ENCODE data around the gene IFITM5. TPM values are rescaled to one million over a fixed set of nuclear protein-coding genes. Genes with fewer than 3 reads are reported as not detected.

IFITM5 gene
- total and polyA plus RNA-seq, 2 of the 8 experiments (the other 6 are each of a cell fraction or from before 2014, with no cell fraction given), result not detected

DNA sequence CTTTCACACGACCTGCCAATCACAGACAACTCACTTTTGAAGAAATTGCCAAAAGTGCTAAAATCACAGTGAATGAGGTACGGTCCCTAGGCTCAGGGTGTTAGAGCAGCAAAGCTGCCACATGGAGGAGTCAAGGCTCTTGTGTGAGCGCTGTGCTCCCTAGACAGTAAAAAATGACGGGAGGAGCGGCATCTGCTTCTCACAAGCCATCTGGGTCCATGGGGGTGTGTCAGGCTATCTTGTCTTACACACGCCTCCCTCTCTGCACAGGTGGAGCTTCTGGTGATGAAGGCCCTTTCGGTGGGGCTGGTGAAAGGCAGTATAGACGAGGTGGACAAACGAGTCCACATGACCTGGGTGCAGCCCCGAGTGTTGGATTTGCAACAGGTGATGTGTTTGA, 47.8 kb downstream of the IFITM5 start:
- H3K36me3 ChIP-seq (ENCODE audit: control insufficient read depth in 2 of 4, insufficient read depth in 4 of 4, low read length in 3 of 4), result peaks cover 17 to 45% (median 37%) of the 10 kb centered on the region in 4 experiments
- no peak overlapping the region for H2AFZ ChIP-seq (ENCODE audit: low read length)
- 84% methylated on average over 10 of the region's 10 CpGs; no CpG with 5 or more reads in 1 of the 2 experiments for WGBS, 2 experiments (ENCODE audit: extremely low coverage in 1 of 2, insufficient coverage in 1 of 2, insufficient read length in 1 of 2, insufficient replicate concordance in 2 of 2, low coverage in 1 of 2, low lambda C conversion rate in 2 of 2, missing lambda C conversion rate in 1 of 2)
- ChIA-PET POLR2A (ENCODE audit: partially characterized antibody) (interaction anchor here (0.7 to 3.1 kb wide), 16 partner anchors 15 to 143 kb away, joined by 3 to 9 read pairs (median 4); partner anchors contain the start of genes BET1L, PGGHG, PKP3 and PSMD13), CTCF (ENCODE audit: partially characterized antibody) (interaction anchor here (1.2 to 9.8 kb wide), 32 partner anchors 11 to 267 kb away, joined by 3 to 212 read pairs (median 10); partner anchors contain the start of genes B4GALNT4, IFITM2, IFITM5 and NLRP6)
- no peak overlapping the region for H3K56ac ChIP-seq (replicated peaks; ENCODE audit: insufficient read length, low read depth, low read length)
- H3K23ac ChIP-seq (ENCODE audit: insufficient read length), result no peak overlapping the region
- H4K20me1 ChIP-seq (replicated peaks in 1 of 2; ENCODE audit: control insufficient read depth in 1 of 2, insufficient read depth in 2 of 2, low read length in 2 of 2), result no peaks in the 10 kb centered on the region
- H3K9ac ChIP-seq (replicated peaks in 1 of 4; ENCODE audit: extremely low read depth in 1 of 4, low read depth in 3 of 4, low read length in 3 of 4), result no peak overlapping the region
- H3K18ac ChIP-seq (ENCODE audit: extremely low read depth, low read length), result no peak overlapping the region
- no peak overlapping the region for H2AK5ac ChIP-seq (ENCODE audit: low read depth, low read length)
- no peak overlapping the region for H4K91ac ChIP-seq (replicated peaks; ENCODE audit: insufficient read length, low read length)
- no peak overlapping the region for H2BK15ac ChIP-seq (ENCODE audit: low read length)
- H4K5ac ChIP-seq (ENCODE audit: insufficient read length, low read depth, low read length), result no peak overlapping the region
- H2BK20ac ChIP-seq (ENCODE audit: low read length), result no peak overlapping the region
- H3K4me3 ChIP-seq (ENCODE audit: extremely low read depth in 1 of 4, insufficient read depth in 2 of 4, low read depth in 3 of 4, low read length in 4 of 4), result no peak overlapping the region
- H2BK5ac ChIP-seq (ENCODE audit: low read depth, low read length), result no peak overlapping the region
- no peak overlapping the region for H2BK12ac ChIP-seq (ENCODE audit: low read depth, low read length)
- no peak for DNase-seq (ENCODE audit: low read depth in 1 of 2, low spot score in 2 of 2)
- H3K27me3 ChIP-seq (replicated peaks in 1 of 4; ENCODE audit: control insufficient read depth in 3 of 4, extremely low read depth in 1 of 4, insufficient read depth in 3 of 4, low read length in 3 of 4), result no peaks in the 10 kb centered on the region; a peak in 1 of 7 replicates
- TF ChIP-seq RAD21 (IDR thresholded peaks at IDR 0.05 in 1 of 2, conservative IDR thresholded peaks at IDR 0.05 in 1 of 2; ENCODE audit: low read depth in 2 of 2, low read length in 2 of 2) (peak; percentile 32 to 40), SAP30 (IDR thresholded peaks at IDR 0.05; ENCODE audit: insufficient read depth, insufficient replicate concordance, low read length) (no peak), TAF7 (optimal IDR thresholded peaks at IDR 0.05; ENCODE audit: borderline replicate concordance, low read depth, low read length) (no peak), CTCF (IDR thresholded peaks at IDR 0.05; ENCODE audit: control extremely low read depth in 1 of 3, insufficient read depth in 1 of 3, low read depth in 1 of 3, low read length in 3 of 3) (peak in 1 of 3 experiments; percentile 13; a peak in 1 of 4 replicates)
- H4K8ac ChIP-seq (ENCODE audit: extremely low read depth, insufficient read depth, low read length), result no peak overlapping the region
- no peaks in the 10 kb centered on the region for H3K4me1 ChIP-seq (replicated peaks in 1 of 4; ENCODE audit: control insufficient read depth in 3 of 4, insufficient read depth in 4 of 4, low read length in 3 of 4)
- H3K27ac ChIP-seq (ENCODE audit: low read depth, low read length), result no peak overlapping the region
- no peak overlapping the region for H3K4ac ChIP-seq (replicated peaks; ENCODE audit: insufficient read length, low read depth, low read length)
- peaks cover 8% of the 10 kb centered on the region for H3K23me2 ChIP-seq (ENCODE audit: low read depth, low read length)
- H3K14ac ChIP-seq (ENCODE audit: insufficient read length), result no peak overlapping the region
- H2BK120ac ChIP-seq (replicated peaks; ENCODE audit: low read depth, low read length), result no peak overlapping the region
- H3K79me1 ChIP-seq (ENCODE audit: low read depth, low read length), result no peaks in the 10 kb centered on the region
- H3K79me2 ChIP-seq (ENCODE audit: control insufficient read depth in 1 of 2, insufficient read depth in 2 of 2, low read length in 2 of 2), result no peaks in the 10 kb centered on the region
- no peak overlapping the region for H3K4me2 ChIP-seq (ENCODE audit: insufficient read depth in 1 of 2, low read depth in 2 of 2, low read length in 2 of 2)
- FAIRE-seq, result no peak
- H3K9me3 ChIP-seq (ENCODE audit: insufficient read depth in 2 of 2, low read depth in 1 of 2, low read length in 1 of 2), result no peaks in the 10 kb centered on the region
